Measurements from ENCODE around the gene YPEL3.

Gene YPEL3, protein sequence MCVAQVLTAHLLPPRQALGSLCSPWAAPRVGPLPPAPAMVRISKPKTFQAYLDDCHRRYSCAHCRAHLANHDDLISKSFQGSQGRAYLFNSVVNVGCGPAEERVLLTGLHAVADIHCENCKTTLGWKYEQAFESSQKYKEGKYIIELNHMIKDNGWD

DNA sequence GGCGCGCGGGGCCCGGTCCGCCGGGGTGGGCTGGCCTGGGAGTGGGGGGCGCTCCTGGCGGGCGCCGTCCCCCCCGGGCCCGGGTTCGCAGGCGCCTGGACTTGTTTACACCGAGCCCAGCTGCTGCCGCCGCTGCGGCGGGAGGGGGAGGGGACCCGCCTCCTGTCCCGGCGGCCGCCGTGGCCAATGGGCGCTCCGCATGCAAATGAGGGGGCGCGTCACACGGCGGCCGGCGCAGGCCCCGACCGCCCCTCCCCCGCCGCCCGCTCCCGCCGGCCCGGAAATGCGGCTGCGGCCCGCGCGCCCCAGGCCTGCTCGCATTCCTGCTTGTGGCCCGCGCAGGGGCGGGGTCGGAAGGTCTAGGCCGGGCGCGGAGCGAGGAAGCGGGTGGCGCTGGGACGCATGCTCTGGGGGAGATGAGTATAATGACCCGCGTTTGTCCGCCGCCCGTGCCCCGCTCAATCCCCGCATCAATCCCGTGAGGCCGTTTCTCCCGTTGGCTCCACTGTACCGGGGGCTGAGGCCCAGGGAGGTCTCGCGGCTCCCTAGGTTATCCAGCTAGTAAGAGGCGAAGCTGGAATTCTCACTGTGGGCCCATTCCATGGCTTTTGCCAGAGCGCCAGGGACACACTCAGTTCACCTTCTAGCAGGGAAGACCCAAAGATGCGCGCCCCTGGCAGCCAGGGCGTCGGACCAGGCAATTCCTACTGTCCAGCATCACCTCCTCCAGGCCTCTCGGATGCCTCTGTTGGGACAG is at the start of gene YPEL3:
Gene YPEL3, minus strand, starts transcription at position 109 of the 757 bp plus-strand sequence. CDS start 731 bp downstream, outside the sequence.
- DNase-seq (ENCODE audit: insufficient read length, low spot score) (peak; percentile 97), FAIRE-seq (no peak)
- TF ChIP-seq, protein P1, sequence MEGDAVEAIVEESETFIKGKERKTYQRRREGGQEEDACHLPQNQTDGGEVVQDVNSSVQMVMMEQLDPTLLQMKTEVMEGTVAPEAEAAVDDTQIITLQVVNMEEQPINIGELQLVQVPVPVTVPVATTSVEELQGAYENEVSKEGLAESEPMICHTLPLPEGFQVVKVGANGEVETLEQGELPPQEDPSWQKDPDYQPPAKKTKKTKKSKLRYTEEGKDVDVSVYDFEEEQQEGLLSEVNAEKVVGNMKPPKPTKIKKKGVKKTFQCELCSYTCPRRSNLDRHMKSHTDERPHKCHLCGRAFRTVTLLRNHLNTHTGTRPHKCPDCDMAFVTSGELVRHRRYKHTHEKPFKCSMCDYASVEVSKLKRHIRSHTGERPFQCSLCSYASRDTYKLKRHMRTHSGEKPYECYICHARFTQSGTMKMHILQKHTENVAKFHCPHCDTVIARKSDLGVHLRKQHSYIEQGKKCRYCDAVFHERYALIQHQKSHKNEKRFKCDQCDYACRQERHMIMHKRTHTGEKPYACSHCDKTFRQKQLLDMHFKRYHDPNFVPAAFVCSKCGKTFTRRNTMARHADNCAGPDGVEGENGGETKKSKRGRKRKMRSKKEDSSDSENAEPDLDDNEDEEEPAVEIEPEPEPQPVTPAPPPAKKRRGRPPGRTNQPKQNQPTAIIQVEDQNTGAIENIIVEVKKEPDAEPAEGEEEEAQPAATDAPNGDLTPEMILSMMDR (IDR thresholded peaks at IDR 0.05; ENCODE audit: insufficient read depth, missing control alignments): no peak

DNA sequence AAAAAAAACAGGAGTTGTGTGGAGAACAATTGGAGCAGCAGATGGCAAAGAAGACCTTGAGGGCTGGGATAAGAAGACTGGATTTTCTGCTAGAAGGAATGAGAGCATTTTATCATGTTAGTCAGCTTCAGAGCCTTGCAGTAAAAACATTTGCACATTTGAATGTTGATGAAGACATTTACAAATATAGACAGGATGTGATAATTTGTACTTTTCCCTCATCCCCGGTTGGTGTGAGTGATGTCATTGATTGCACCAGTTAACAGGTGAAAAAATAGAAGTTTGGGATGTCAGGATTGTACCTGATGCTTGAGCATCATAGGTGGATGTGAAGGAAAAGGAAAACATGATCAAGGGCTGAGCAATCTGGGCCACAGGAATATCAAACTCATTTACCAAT is 49.6 kb upstream of the YPEL3 start:
- no peak for FAIRE-seq

DNA sequence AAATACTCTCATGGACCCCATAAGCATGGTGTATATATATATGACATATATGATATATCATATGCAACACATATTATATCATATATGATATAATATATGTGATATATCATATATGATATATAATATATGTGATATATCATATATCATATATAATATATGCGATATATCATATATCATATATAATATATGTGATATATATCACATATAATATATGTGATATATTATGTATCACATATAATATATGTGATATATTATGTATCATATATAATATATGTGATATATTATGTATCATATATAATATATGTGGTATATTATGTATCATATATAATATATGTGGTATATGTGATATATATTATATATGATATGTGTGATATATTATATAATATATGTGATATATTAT is 48.9 kb upstream of the YPEL3 start:
- FAIRE-seq (no peak), DNase-seq (ENCODE audit: insufficient read length, low spot score) (no peak)
- TF ChIP-seq, protein P1 (IDR thresholded peaks at IDR 0.05; ENCODE audit: insufficient read depth, missing control alignments): no peak

More for the DNA sequence above, 49.6 kb upstream of the YPEL3 start:
- DNase-seq (ENCODE audit: insufficient read length, low spot score): no peak
- TF ChIP-seq, protein P1 (IDR thresholded peaks at IDR 0.05; ENCODE audit: insufficient read depth, missing control alignments): no peak

DNA sequence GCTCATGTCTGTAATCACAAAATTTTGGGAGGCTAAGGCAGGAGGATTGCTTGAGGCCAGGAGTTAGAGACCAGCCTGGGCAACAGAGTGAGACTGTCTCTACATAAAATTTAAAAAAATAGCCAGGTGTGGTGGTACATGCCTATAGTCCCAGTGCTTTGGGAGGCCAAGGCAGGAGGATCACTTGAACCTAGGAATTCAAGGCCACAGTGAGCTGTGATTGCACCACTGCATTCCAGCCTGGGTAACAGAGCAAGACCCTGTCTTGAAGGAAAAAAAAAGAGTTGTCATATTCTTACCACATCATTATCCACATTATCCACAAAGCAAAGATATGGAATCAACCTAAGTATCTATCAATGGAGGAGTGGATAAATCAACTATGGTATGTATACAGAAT is 48.0 kb upstream of the YPEL3 start:
- TF ChIP-seq, protein P1 (IDR thresholded peaks at IDR 0.05; ENCODE audit: insufficient read depth, missing control alignments): no peak
- FAIRE-seq (no peak), DNase-seq (ENCODE audit: insufficient read length, low spot score) (no peak)

DNA sequence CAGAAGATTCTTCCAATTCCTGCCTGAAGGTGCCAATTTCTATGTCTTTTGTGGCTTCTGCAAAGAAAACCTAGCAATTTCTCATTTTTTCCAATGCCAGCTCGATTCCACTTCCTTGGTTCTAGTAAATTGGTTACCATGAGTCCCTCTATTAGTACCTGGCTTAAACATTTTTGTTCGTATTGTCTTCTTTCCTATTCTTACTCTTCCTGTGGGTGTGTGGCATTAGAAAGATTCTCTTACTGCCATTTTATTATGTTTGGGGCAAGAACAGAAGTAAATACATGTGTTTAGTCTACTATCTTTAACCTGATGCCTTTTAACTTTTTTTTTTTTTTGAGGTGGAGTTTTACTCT is 47.3 kb upstream of the YPEL3 start:
- FAIRE-seq: no peak
- DNase-seq (ENCODE audit: insufficient read length, low spot score): no peak
- TF ChIP-seq, protein P1 (IDR thresholded peaks at IDR 0.05; ENCODE audit: insufficient read depth, missing control alignments): no peak

DNA sequence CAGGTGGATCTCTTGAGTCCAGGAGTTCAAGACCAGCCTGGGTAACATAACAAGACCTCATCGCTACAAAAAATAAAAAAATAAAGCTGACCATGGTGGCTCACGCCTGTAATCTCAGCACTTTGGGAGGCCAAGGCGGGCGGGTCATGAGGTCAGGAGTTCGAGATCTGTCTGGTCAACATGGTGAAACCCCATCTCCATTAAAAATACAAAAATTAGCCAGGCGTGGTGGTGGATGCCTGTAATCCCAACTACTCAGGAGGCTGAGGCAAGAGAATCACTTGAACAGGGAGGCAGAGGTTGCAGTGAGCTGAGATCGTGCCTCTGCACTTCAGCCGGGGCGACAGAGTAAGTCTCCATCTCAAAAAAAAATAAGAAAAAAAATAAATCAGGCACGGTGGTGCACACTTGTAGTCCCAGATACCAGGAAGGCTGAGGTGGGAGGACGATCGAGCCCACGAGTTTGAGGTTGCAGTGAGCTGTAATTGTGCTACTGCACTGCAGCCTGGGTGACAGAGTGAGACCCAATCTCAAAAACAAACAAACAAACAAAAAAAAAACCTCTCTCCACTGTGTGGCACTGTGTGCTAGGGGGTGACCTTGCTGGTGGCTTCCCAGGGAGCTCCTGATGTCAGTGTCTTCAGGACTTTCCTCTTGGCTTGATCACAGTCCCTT is 46.8 kb upstream of the YPEL3 start:
- TF ChIP-seq, protein P1 (IDR thresholded peaks at IDR 0.05; ENCODE audit: insufficient read depth, missing control alignments): peak; percentile 28
- no peak for FAIRE-seq
- DNase-seq (ENCODE audit: insufficient read length, low spot score): no peak
